Stomach (tissue), 4 donors: Measurements from ENCODE around the gene HTT.

Source experiments
- EP300 ChIP-seq: sonication (generic); formaldehyde crosslinking; IDR thresholded peaks from one replicate; pipeline ENCODE4 v1.6.1; 2017; ENCODE audit warnings: antibody characterized with exemption
- POLR2A ChIP-seq, 4 donors: fragments of 450-650 bp; IDR thresholded peaks; one replicate each; pipeline ENCODE4 v1.6.1; 2016; ENCODE audit warnings: antibody characterized with exemption in 4 of 4, control low read depth in 2 of 4, mild to moderate bottlenecking in 1 of 4, moderate library complexity in 1 of 4
- POLR2AphosphoS5 ChIP-seq, 3 donors: sonication (generic); formaldehyde crosslinking; IDR thresholded peaks; one replicate each; pipeline ENCODE4 v1.6.1; 2016; ENCODE audit warnings: antibody characterized with exemption in 3 of 3
- TF ChIP-seq, protein P1 (sequence below), 7 experiments: fragments of 450-650 bp in 4 of 7; fragments of 200-600 bp in 3 of 7; sonication (generic) in 3 of 7; IDR thresholded peaks; one replicate each; pipeline ENCODE4 v1.5.1; 2016 to 2019; ENCODE audit warnings: antibody characterized with exemption in 7 of 7, control low read depth in 2 of 7, mild to moderate bottlenecking in 1 of 7

DNA sequence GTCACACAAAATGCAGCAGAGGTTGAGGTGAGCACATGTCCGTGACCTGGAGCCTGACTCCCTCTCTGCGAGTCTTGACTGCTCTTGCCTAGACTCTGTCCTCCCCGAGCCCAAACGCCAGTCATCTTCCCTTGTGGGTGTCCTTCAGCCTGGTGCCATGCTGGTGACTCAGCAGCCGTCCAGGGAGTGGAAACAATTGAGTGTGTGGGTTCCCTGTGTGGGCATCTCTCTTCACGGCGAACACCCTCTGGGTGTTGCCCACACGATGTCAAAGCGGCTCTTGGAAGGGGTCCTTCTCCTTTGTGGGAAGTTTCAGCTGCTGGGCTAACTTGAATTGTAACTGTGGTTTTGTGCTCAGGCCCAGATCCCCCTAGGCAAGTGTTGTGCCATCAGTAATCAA is 157.0 kb downstream of the HTT start:
- TF ChIP-seq, protein P1, sequence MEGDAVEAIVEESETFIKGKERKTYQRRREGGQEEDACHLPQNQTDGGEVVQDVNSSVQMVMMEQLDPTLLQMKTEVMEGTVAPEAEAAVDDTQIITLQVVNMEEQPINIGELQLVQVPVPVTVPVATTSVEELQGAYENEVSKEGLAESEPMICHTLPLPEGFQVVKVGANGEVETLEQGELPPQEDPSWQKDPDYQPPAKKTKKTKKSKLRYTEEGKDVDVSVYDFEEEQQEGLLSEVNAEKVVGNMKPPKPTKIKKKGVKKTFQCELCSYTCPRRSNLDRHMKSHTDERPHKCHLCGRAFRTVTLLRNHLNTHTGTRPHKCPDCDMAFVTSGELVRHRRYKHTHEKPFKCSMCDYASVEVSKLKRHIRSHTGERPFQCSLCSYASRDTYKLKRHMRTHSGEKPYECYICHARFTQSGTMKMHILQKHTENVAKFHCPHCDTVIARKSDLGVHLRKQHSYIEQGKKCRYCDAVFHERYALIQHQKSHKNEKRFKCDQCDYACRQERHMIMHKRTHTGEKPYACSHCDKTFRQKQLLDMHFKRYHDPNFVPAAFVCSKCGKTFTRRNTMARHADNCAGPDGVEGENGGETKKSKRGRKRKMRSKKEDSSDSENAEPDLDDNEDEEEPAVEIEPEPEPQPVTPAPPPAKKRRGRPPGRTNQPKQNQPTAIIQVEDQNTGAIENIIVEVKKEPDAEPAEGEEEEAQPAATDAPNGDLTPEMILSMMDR (IDR thresholded peaks at IDR 0.05), result no peak
- TF ChIP-seq POLR2AphosphoS5 (IDR thresholded peaks at IDR 0.05), result no peak
- TF ChIP-seq POLR2A (IDR thresholded peaks at IDR 0.05), result no peak
- no peak for TF ChIP-seq EP300
